Erythroblast (primary cell): ENCODE results near the gene IPO13.

Experiments used
- GATA1 ChIP-seq: IDR thresholded peaks from 2 replicates; pipeline ENCODE4 v1.6.1; 2011; ENCODE audit warnings: low read depth, mild to moderate bottlenecking, control low read depth, low read length, moderate library complexity
- POLR2A ChIP-seq: IDR thresholded peaks from 2 replicates; pipeline ENCODE4 v1.6.1; 2011; ENCODE audit warnings: mild to moderate bottlenecking, low read length

- TF ChIP-seq POLR2A (no peak), GATA1 (no peak)
Measured at GRCh38 chr1:43992232-43992995, 45.7 kb downstream of the IPO13 start.
